HepG2 (cell line): Measurements from ENCODE around the gene EPHA1. TPM values are rescaled to one million over a fixed set of nuclear protein-coding genes. Genes with fewer than 3 reads are reported as not detected.

Source experiments
- CBX5 ChIP-seq: sonication (generic); formaldehyde crosslinking; IDR thresholded peaks from 2 replicates; pipeline ENCODE4 v1.4.0; 2020; ENCODE audit warnings: missing genetic modification reagents, borderline replicate concordance
- CC2D1A ChIP-seq: sonication (generic); formaldehyde crosslinking; IDR thresholded peaks from 2 replicates; pipeline ENCODE4 v1.8.1; 2023; ENCODE audit warnings: mild to moderate bottlenecking, missing genetic modification reagents
- CHD2 ChIP-seq: IDR thresholded peaks from 2 replicates; pipeline ENCODE4 v1.6.1; 2011; ENCODE audit warnings: low read depth, low read length, improper control_type of control experiment
- FUBP1 ChIP-seq: sonication (generic); formaldehyde crosslinking; IDR thresholded peaks from 2 replicates; pipeline ENCODE4 v1.5.1; 2020; ENCODE audit warnings: missing genetic modification reagents, mild to moderate bottlenecking, borderline replicate concordance
- HBP1 ChIP-seq: IDR thresholded peaks from 2 replicates; pipeline ENCODE4 v1.6.1; 2016; ENCODE audit warnings: low read depth, control low read depth
- HOXA3 ChIP-seq: sonication (generic); formaldehyde crosslinking; IDR thresholded peaks from 2 replicates; pipeline ENCODE4 v1.5.0; 2020; ENCODE audit warnings: missing genetic modification reagents
- JARID2 ChIP-seq: sonication (generic); formaldehyde crosslinking; IDR thresholded peaks from 2 replicates; pipeline ENCODE4 v1.8.1; 2023; ENCODE audit warnings: missing genetic modification reagents, inconsistent platforms; ENCODE audit not compliant: insufficient replicate concordance
- KDM1A ChIP-seq: IDR thresholded peaks from 2 replicates; pipeline ENCODE4 v1.6.1; 2016; ENCODE audit warnings: missing compliant biosample characterization
- MTERF4 ChIP-seq: sonication (generic); formaldehyde crosslinking; IDR thresholded peaks from 2 replicates; pipeline ENCODE4 v1.8.0; 2023; ENCODE audit warnings: mild to moderate bottlenecking, missing genetic modification reagents
- NFRKB ChIP-seq: fragments of 450-650 bp; IDR thresholded peaks from 2 replicates; pipeline ENCODE4 v1.6.1; 2017
- POGZ ChIP-seq: sonication (generic); formaldehyde crosslinking; IDR thresholded peaks from 2 replicates; pipeline ENCODE4 v1.4.0; 2020; ENCODE audit warnings: mild to moderate bottlenecking, missing genetic modification reagents
- RBM22 ChIP-seq: fragments of 200-400 bp; formaldehyde crosslinking; optimal IDR thresholded peaks from 2 replicates; pipeline ENCODE3; 2017; ENCODE audit warnings: mild to moderate bottlenecking, low read length, moderate library complexity
- REXO4 ChIP-seq: sonication (generic); formaldehyde crosslinking; IDR thresholded peaks from 2 replicates; pipeline ENCODE4 v1.8.0; 2022; ENCODE audit warnings: missing genetic modification reagents, mild to moderate bottlenecking, borderline replicate concordance
- RXRB ChIP-seq: IDR thresholded peaks from 2 replicates; pipeline ENCODE4 v1.6.1; 2016; ENCODE audit warnings: borderline replicate concordance, missing genetic modification reagents, missing compliant biosample characterization
- SNAPC2 ChIP-seq: sonication (generic); formaldehyde crosslinking; IDR thresholded peaks from 2 replicates; pipeline ENCODE4 v1.8.1; 2022; ENCODE audit warnings: mild to moderate bottlenecking, missing genetic modification reagents
- TEAD3 ChIP-seq: optimal IDR thresholded peaks from 2 replicates; pipeline ENCODE3; 2016; ENCODE audit warnings: borderline replicate concordance
- ZBTB3 ChIP-seq: sonication (generic); formaldehyde crosslinking; IDR thresholded peaks from 2 replicates; pipeline ENCODE4 v1.4.0; 2020; ENCODE audit warnings: low read depth, mild to moderate bottlenecking, moderate library complexity, missing genetic modification reagents, borderline replicate concordance
- ZC3H13 ChIP-seq: sonication (generic); formaldehyde crosslinking; IDR thresholded peaks from 2 replicates; pipeline ENCODE4 v1.8.1; 2023; ENCODE audit warnings: mild to moderate bottlenecking, missing genetic modification reagents, moderate library complexity
- ZKSCAN8 ChIP-seq: IDR thresholded peaks from 2 replicates; pipeline ENCODE4 v1.6.1; 2016; ENCODE audit warnings: borderline replicate concordance, missing genetic modification reagents, missing compliant biosample characterization
- ZNF138 ChIP-seq: sonication (generic); formaldehyde crosslinking; IDR thresholded peaks from 2 replicates; pipeline ENCODE4 v1.5.0; 2020; ENCODE audit warnings: mild to moderate bottlenecking, low read depth, missing genetic modification reagents
- ZNF546 ChIP-seq: sonication (generic); formaldehyde crosslinking; conservative IDR thresholded peaks from 2 replicates; pipeline ENCODE4 v1.8.1; 2023; ENCODE audit warnings: mild to moderate bottlenecking, missing genetic modification reagents
- ZNF678 ChIP-seq: sonication (generic); formaldehyde crosslinking; IDR thresholded peaks from 2 replicates; pipeline ENCODE4 v1.4.0; 2020; ENCODE audit warnings: mild to moderate bottlenecking, missing genetic modification reagents
- ZNF747 ChIP-seq: sonication (generic); formaldehyde crosslinking; IDR thresholded peaks from 2 replicates; pipeline ENCODE4 v1.8.1; 2023; ENCODE audit warnings: missing genetic modification reagents, mild to moderate bottlenecking, borderline replicate concordance
- ZSCAN29 ChIP-seq: sonication (generic); formaldehyde crosslinking; conservative IDR thresholded peaks from 2 replicates; pipeline ENCODE4 v1.4.0; 2020; ENCODE audit warnings: mild to moderate bottlenecking, missing genetic modification reagents
- polyA plus RNA-seq, 8 experiments: library from polyadenylated mRNA; depleted of rRNA in 3 of 8; stranded (reverse) in 7 of 8; unstranded in 1 of 8; fragments of >200 nt; fragmentation: Illumina TruSeq in 4 of 8; extraction: Trizol in 4 of 8; gene quantifications; 2 replicates each; pipeline versions ENCODE4 v1.2.1 to v1.2.3, GENCODE V29; 2011 to 2016; ENCODE audit warnings: low read depth in 4 of 8, missing spikeins in 1 of 8, mixed read lengths in 1 of 8; ENCODE audit not compliant: insufficient read depth in 1 of 8
- total RNA-seq, 5 experiments: library from RNA; depleted of rRNA; stranded (reverse); fragments of >200 nt; fragmentation: Illumina TruSeq; extraction: Trizol; gene quantifications; 2 replicates each; pipeline ENCODE4 v1.2.3, GENCODE V29; 2016; ENCODE audit warnings: low read depth in 1 of 5
- TF ChIP-seq, protein P1 (sequence below): fragments of 450-650 bp; IDR thresholded peaks from 2 replicates; pipeline ENCODE4 v1.6.1; 2017

EPHA1 gene
- total and polyA plus RNA-seq, 2 of the 13 experiments (the other 11 are each of a cell fraction or from before 2014, with no cell fraction given) = 4.6 to 17.1 TPM

DNA sequence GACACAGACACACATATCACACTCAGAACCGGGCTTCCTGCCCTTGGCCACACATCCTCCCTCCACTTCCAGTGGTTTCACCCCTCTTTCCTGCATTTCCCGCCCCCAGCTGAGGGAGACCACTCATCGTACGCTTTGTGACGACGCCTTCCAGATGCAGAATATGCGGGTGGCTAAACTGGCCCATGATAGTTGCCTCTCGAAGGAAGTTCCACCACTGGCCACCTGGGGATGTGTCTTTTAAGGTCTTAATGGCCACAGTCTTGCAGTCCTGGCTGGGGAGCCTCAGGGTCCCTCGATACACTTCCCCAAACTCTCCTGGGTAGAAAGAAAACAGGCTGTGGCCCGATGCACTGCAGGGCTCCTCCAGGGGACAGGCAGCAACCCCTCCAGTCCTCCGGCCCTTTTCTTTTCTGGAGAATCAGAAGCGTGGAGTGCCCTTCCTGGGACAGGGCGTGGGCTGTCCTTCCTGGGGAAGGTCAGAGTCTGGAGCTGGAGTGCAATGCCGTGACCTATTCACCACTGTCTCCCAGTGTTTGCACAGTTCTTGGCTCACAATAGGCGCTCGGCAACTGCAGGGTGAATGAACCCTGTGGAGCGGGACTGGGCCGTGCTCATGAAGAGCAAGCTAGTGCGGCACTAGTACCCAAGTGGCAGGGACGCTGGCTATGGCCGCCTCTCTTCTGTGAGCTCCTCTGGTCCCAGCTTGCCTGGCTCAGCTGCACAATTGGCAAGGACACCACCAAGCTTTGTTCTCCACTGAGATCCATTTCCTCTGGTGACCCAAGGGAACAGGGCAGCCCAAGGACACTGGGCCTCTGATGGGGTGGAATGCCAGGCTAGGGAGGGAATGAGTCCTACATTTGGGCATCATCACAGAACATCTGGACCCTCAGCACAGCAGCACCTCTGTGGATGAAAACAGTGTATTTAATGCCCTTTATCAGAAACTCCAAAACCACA, 13.2 kb downstream of the EPHA1 start (continued):
- TF ChIP-seq KDM1A (CRISPR knock-in tag) (0 out of 2 replicates have a peak, but pooled peaks have one; percentile 13), TEAD3 (CRISPR knock-in tag) (peak; percentile 69), ZKSCAN8 (CRISPR knock-in tag) (peak; percentile 70; the same call in 1 of the 2 replicates), HBP1 (CRISPR knock-in tag) (no peak), REXO4 (CRISPR knock-in tag) (no peak), FUBP1 (CRISPR knock-in tag) (peak; percentile 90; the same call in 1 of the 2 replicates), RBM22 (no peak), ZBTB3 (CRISPR knock-in tag) (no peak), ZSCAN29 (0 out of 2 replicates have a peak, but pooled peaks have one; percentile 14), RXRB (CRISPR knock-in tag) (peak; percentile 99), CHD2 (0 out of 2 replicates have a peak, but pooled peaks have one; percentile 13), POGZ (CRISPR knock-in tag) (peak; percentile 46; the same call in 1 of the 2 replicates), HOXA3 (CRISPR knock-in tag) (peak; percentile 82), ZC3H13 (CRISPR knock-in tag) (no peak), MTERF4 (CRISPR knock-in tag) (no peak), ZNF138 (CRISPR knock-in tag) (no peak), ZNF678 (no peak), ZNF747 (CRISPR knock-in tag) (no peak), SNAPC2 (CRISPR knock-in tag) (no peak), NFRKB (no peak), CC2D1A (CRISPR knock-in tag) (no peak), JARID2 (no peak), ZNF546 (CRISPR knock-in tag) (no peak), CBX5 (CRISPR knock-in tag) (no peak)
- TF ChIP-seq, protein P1, sequence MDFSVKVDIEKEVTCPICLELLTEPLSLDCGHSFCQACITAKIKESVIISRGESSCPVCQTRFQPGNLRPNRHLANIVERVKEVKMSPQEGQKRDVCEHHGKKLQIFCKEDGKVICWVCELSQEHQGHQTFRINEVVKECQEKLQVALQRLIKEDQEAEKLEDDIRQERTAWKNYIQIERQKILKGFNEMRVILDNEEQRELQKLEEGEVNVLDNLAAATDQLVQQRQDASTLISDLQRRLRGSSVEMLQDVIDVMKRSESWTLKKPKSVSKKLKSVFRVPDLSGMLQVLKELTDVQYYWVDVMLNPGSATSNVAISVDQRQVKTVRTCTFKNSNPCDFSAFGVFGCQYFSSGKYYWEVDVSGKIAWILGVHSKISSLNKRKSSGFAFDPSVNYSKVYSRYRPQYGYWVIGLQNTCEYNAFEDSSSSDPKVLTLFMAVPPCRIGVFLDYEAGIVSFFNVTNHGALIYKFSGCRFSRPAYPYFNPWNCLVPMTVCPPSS = no peak
